Upper lobe of right lung (tissue), 1 donor: ENCODE measurements around the gene NOL9. TPM values are rescaled to one million over a fixed set of nuclear protein-coding genes. Genes with fewer than 3 reads are reported as not detected.
"Not testable (repeated sequence)": the region's sequence is repeated elsewhere in the genome, so short reads cannot be mapped to it uniquely, and the experiment has no call there.

Experiments
- ATAC-seq: fragments of 200-7000 bp; cut with Tn5 transposase; one replicate; pipeline ENCODE4 v1.9.1; 2020; ENCODE audit warnings: mild to moderate bottlenecking, moderate library complexity
- DNase-seq: peaks from one replicate; pipeline ENCODE4 v3.0.0-alpha.2; 2020
- H3K27ac ChIP-seq: fragments of 200-600 bp; one replicate; pipeline ENCODE4 v1.8.0; 2022
- H3K27me3 ChIP-seq: fragments of 200-600 bp; one replicate; pipeline ENCODE4 v1.8.0; 2022; ENCODE audit warnings: mild to moderate bottlenecking
- H3K36me3 ChIP-seq: fragments of 200-600 bp; one replicate; pipeline ENCODE4 v1.8.0; 2022
- H3K4me1 ChIP-seq: fragments of 200-600 bp; one replicate; pipeline ENCODE4 v1.8.0; 2022
- H3K4me3 ChIP-seq: fragments of 200-600 bp; one replicate; pipeline ENCODE4 v1.8.0; 2022; ENCODE audit warnings: mild to moderate bottlenecking
- H3K9me3 ChIP-seq: fragments of 200-600 bp; one replicate; pipeline ENCODE4 v1.8.0; 2022
- intact Hi-C: fragments of 100-400 bp; cut with DNase I; formaldehyde crosslinking; loops from one replicate; pipeline ENCODE4 v1.11.0; 2022
- total RNA-seq: library from RNA; stranded (reverse); fragmentation: NEBNext Ultra II Directional; extraction: Animal tissue kit (Norgen Biotek cat#: 25700); gene quantifications from one replicate; pipeline ENCODE4 v1.2.1, GENCODE V29; 2021
- TF ChIP-seq, protein P1 (sequence below): fragments of 200-600 bp; IDR thresholded peaks from one replicate; pipeline ENCODE4 v1.8.0; 2022; ENCODE audit warnings: antibody characterized with exemption
- donor health status: DM: no; HTN: yes; CAD: no; lungs with severe emphysema.

The NOL9 gene
- total RNA-seq, 1 donor from 2014 or later, result 23.6 TPM

DNA sequence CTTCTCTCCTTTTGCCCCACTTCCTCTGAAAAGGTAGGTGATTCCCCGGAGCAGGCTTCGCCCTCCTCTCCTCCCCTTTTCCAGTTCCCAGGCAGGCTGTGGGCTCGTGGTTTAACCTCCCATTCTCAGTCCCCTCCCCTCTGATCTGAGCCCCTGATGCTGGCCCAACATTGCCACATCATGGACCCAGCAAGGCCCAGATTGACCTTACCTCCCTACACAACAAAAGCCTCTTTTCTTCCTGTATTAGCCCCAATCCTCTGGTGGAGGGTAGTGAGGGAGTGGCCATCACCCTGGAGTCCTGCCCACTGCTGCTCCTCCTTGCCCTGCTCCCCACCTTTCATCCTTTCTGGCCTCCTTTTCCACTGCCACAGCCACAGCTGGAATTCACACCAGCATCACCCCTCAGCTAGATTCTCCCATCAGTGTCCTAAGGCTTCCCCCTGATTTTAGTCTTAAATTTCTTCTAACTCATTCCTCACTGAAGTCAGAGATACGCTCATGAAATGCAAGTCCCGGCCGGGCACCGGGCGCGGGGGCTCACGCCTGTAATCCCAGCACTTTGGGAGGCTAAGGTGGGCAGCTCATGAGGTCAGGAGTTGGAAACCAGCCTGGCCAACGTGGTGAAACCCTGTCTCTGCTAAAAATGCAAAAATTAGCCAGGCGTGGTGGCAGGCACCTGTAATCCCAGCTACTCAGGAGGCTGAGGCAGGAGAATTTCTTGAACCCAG is 18.5 kb upstream of the NOL9 start:
- no peak for ATAC-seq
- Histone ChIP-seq H3K4me3 (no peak overlapping the region), H3K27me3 (no peaks in the 10 kb centered on the region), H3K27ac (no peak overlapping the region), H3K4me1 (no peaks in the 10 kb centered on the region), H3K9me3 (no peaks in the 10 kb centered on the region), H3K36me3 (no peaks in the 10 kb centered on the region)
- no peak for DNase-seq
- TF ChIP-seq, protein P1, sequence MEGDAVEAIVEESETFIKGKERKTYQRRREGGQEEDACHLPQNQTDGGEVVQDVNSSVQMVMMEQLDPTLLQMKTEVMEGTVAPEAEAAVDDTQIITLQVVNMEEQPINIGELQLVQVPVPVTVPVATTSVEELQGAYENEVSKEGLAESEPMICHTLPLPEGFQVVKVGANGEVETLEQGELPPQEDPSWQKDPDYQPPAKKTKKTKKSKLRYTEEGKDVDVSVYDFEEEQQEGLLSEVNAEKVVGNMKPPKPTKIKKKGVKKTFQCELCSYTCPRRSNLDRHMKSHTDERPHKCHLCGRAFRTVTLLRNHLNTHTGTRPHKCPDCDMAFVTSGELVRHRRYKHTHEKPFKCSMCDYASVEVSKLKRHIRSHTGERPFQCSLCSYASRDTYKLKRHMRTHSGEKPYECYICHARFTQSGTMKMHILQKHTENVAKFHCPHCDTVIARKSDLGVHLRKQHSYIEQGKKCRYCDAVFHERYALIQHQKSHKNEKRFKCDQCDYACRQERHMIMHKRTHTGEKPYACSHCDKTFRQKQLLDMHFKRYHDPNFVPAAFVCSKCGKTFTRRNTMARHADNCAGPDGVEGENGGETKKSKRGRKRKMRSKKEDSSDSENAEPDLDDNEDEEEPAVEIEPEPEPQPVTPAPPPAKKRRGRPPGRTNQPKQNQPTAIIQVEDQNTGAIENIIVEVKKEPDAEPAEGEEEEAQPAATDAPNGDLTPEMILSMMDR, result no peak
- intact Hi-C loops, result no loop called here

DNA sequence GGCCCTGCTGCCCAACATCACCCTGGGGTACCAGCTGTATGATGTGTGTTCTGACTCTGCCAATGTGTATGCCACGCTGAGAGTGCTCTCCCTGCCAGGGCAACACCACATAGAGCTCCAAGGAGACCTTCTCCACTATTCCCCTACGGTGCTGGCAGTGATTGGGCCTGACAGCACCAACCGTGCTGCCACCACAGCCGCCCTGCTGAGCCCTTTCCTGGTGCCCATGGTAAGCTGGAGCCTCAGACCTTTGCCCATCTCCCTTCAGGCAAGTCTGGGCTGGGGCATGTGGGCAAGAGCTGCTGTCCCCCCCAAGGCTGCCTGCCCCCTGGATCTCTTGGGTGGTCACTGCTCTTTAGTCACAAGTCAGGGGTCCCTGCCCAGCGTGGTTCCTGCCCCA is 16.7 kb upstream of the NOL9 start:
- ATAC-seq (no peak), DNase-seq (no peak)
- Histone ChIP-seq H3K9me3 (no peaks in the 10 kb centered on the region), H3K4me1 (no peaks in the 10 kb centered on the region), H3K36me3 (no peaks in the 10 kb centered on the region), H3K4me3 (no peak overlapping the region), H3K27me3 (no peaks in the 10 kb centered on the region), H3K27ac (no peak overlapping the region)
- intact Hi-C loops, result no loop called here
- TF ChIP-seq, protein P1, result no peak

DNA sequence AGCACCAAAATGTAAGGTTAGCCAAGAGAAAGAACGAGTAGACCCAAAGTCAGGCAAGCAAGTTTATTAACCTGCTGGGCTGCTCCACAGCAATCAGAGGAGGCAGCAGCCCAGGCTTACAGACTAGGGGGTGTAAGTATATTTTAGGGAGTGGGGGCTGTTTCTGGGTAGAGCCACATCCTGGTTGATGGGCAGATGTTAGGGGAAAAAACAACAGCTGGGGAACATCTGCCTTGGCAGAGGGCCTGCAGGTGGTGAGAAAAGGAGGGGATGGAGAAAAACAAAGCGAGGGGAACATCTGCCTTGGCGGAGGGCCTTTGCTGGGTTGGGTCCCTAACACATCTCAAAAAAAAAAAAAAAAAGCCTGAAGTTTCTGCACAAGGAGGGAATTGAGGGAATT is 15.8 kb upstream of the NOL9 start:
- intact Hi-C loops, result no loop called here
- H3K4me1 ChIP-seq, result no peaks in the 10 kb centered on the region
- no peaks in the 10 kb centered on the region for H3K36me3 ChIP-seq
- H3K27ac ChIP-seq, result no peak overlapping the region
- H3K4me3 ChIP-seq, result no peak overlapping the region
- no peaks in the 10 kb centered on the region for H3K27me3 ChIP-seq
- DNase-seq, result no peak
- ATAC-seq, result no peak
- TF ChIP-seq, protein P1, result no peak
- H3K9me3 ChIP-seq, result no peaks in the 10 kb centered on the region

DNA sequence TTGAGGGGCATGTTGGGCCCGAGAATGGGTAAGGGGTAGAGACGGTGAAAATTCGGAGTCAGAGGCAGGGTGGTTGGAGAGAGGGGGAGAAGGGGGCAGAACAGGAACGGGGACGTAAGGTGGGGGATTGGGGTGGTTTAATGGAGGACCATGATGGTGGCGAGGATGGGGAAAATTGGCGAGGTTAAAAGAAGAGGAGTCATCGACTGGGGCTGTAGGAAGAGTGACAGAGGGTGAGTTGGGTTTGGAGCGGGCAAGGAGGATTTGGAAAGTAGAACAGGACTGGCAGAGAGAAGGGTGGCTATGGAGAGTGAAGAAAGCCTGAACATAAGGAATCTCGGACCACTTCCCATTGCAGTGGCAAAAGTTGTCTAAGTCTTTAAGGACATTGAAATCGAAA is 14.7 kb upstream of the NOL9 start:
- intact Hi-C loops, result no loop called here
- TF ChIP-seq, protein P1, result no peak
- Histone ChIP-seq H3K4me1 (no peaks in the 10 kb centered on the region), H3K27ac (no peak overlapping the region), H3K36me3 (no peaks in the 10 kb centered on the region), H3K9me3 (no peaks in the 10 kb centered on the region), H3K4me3 (no peak overlapping the region), H3K27me3 (no peaks in the 10 kb centered on the region)
- ATAC-seq (no peak), DNase-seq (no peak)

DNA sequence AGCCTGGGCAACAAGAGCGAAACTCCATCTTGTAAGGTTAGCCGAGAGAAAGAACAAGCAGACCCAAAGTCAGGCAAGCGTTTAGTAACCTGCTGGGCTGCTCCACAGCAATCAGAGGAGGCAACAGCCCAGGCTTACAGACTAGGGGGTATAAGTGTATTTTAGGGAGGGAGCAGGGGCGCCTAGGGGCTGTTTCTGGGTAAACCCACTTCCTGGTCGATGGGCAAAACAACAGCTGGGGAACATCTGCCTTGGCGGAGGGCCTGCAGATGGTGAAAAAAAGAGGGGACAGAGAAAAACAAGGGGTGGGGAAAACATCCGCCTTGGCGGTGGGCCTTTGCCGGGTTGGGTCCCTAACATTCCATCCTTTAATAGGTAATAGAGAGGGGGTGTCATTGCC is 6.0 kb upstream of the NOL9 start:
- ATAC-seq, result no peak
- no peak for DNase-seq

DNA sequence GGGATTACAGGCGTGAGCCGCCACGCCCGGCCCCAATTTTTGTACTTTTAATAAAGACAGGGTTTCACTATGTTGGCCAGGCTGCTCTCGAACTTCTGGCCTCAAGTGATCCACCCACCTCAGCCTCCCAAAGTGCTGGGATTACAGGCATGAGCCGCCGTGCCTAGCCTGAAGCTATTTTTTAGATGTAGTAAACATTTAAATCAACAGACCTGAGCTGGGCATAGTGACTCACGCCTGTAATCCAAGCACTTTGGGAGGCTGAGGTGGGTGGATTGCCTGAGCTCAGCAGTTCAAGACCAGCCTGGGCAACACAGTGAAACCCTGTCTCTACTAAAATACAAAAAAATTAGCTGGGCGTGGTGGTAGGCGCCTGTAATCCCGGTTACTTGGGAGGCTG is 4.8 kb upstream of the NOL9 start:
- DNase-seq, H3K4me1 ChIP-seq, H3K36me3 ChIP-seq, intact Hi-C loops, H3K27me3 ChIP-seq, ATAC-seq, H3K4me3 ChIP-seq, H3K27ac ChIP-seq, H3K9me3 ChIP-seq: not testable (repeated sequence)

More for the DNA sequence above, 6.0 kb upstream of the NOL9 start:
- Histone ChIP-seq H3K4me1 (peaks cover under 1% of the 10 kb centered on the region), H3K4me3 (no peak overlapping the region), H3K27ac (no peak overlapping the region), H3K9me3 (no peaks in the 10 kb centered on the region), H3K36me3 (no peaks in the 10 kb centered on the region), H3K27me3 (no peaks in the 10 kb centered on the region)
- intact Hi-C loops, result no loop called here
- TF ChIP-seq, protein P1, result no peak
